ENCODE results near the gene TSPAN33. TPM values are rescaled to one million over a fixed set of nuclear protein-coding genes. Genes with fewer than 3 reads are reported as not detected.
A peak's percentile ranks its signal among the peaks of the same experiment; 100 is the strongest.

The TSPAN33 gene
- total and polyA plus RNA-seq, 2 experiments from 2014 or later, result 10.0 to 14.9 TPM

DNA sequence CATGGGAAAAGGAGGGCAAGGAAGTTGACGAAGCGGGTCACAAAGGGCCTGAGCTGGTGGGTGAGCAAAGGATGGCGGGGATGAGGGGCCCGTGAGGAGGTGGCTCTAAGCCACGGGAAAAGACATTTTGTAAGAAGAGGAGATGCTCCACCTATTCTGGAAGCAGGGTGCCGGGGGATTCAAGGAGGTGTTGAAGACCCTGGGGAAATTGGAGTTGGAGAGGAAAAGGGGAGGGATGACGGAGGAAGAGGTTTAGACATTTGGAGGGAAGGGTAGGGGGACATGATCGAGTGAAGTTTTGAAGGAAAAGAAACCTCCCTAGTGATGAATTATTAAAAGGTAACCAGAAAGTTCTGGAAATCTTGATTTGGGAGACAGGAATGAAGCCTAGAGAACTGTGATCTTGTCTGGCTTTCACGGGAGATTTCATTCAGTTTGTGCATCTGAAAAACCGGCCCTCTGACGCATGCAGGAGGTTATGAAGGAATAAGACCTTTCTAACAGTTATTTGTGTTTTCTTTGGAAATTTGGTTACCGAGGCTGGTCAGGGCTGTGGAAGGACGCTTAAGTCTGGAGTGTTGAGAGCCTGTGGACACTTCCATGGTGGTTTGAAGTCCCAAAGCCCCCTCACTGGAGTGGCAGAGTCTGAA lies 45.3 kb downstream of the TSPAN33 start:
- DNase-seq (ENCODE audit: low read depth in 1 of 2, low spot score in 1 of 2), result peak in 1 of 2 donors; percentile 22
- H3K4me1 ChIP-seq (ENCODE audit: low read depth), result peaks cover 33% of the 10 kb centered on the region
- H3K27ac ChIP-seq, result peak overlapping the region; percentile 95
- H3K9me3 ChIP-seq (ENCODE audit: low read depth), result no peaks in the 10 kb centered on the region
- no peaks in the 10 kb centered on the region for H3K27me3 ChIP-seq
- H3K36me3 ChIP-seq, result peaks cover 3% of the 10 kb centered on the region
- H3K4me3 ChIP-seq, result peak overlapping the region; percentile 67
- TF ChIP-seq, protein P1, sequence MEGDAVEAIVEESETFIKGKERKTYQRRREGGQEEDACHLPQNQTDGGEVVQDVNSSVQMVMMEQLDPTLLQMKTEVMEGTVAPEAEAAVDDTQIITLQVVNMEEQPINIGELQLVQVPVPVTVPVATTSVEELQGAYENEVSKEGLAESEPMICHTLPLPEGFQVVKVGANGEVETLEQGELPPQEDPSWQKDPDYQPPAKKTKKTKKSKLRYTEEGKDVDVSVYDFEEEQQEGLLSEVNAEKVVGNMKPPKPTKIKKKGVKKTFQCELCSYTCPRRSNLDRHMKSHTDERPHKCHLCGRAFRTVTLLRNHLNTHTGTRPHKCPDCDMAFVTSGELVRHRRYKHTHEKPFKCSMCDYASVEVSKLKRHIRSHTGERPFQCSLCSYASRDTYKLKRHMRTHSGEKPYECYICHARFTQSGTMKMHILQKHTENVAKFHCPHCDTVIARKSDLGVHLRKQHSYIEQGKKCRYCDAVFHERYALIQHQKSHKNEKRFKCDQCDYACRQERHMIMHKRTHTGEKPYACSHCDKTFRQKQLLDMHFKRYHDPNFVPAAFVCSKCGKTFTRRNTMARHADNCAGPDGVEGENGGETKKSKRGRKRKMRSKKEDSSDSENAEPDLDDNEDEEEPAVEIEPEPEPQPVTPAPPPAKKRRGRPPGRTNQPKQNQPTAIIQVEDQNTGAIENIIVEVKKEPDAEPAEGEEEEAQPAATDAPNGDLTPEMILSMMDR (IDR thresholded peaks at IDR 0.05; ENCODE audit: low read depth, low read length), result no peak

DNA sequence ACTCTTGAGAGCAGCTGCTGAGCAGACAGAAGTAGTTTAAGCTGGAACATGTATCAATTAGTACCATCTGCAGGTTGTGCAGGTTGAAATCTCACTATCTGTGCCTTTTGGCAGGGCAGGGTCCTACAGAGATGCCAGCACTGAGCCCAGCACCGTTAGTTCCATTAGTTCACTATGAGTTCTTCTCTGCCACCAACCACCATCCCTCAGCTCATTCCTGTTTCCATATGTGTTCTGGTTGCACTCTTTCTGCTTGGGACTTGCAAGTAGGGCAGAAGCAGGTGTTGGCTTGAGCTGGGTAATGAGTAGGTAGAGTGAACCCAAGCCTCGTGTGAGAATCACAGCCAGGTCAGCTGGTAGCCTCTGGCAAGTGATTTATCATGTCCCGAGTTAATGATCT lies 46.8 kb downstream of the TSPAN33 start:
- Histone ChIP-seq H3K4me3 (no peak overlapping the region), H3K36me3 (peaks cover 3% of the 10 kb centered on the region), H3K27me3 (no peaks in the 10 kb centered on the region), H3K4me1 (ENCODE audit: low read depth) (peaks cover 24% of the 10 kb centered on the region), H3K9me3 (ENCODE audit: low read depth) (no peaks in the 10 kb centered on the region), H3K27ac (no peak overlapping the region)
- TF ChIP-seq, protein P1 (IDR thresholded peaks at IDR 0.05; ENCODE audit: low read depth, low read length), result no peak
- no peak for DNase-seq (ENCODE audit: low read depth in 1 of 2, low spot score in 1 of 2)

DNA sequence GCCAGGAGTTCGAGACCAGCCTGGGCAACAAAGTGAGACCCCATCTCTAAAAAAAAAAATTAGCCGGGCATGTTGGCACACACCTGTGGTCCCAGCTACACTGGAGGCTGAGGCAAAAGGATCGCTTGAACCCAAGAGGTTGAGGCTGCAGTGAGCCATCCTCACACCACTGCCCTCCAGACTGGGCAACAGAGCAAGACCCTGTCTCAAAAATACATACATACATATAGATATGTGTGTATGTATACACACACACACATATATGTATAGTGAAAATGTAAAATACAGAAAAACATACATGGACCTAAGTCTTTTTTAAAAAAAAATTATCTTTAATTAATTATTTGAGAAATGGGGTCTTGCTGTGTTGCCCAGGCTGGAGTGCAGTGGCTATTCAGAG lies 49.4 kb downstream of the TSPAN33 start:
- no peaks in the 10 kb centered on the region for H3K9me3 ChIP-seq (ENCODE audit: low read depth)
- H3K4me1 ChIP-seq (ENCODE audit: low read depth), result peaks cover 13% of the 10 kb centered on the region
- peaks cover 5% of the 10 kb centered on the region for H3K36me3 ChIP-seq
- DNase-seq (ENCODE audit: low read depth in 1 of 2, low spot score in 1 of 2), result no peak
- no peak overlapping the region for H3K27ac ChIP-seq
- no peaks in the 10 kb centered on the region for H3K27me3 ChIP-seq
- TF ChIP-seq, protein P1 (IDR thresholded peaks at IDR 0.05; ENCODE audit: low read depth, low read length), result no peak
- H3K4me3 ChIP-seq, result no peak overlapping the region

DNA sequence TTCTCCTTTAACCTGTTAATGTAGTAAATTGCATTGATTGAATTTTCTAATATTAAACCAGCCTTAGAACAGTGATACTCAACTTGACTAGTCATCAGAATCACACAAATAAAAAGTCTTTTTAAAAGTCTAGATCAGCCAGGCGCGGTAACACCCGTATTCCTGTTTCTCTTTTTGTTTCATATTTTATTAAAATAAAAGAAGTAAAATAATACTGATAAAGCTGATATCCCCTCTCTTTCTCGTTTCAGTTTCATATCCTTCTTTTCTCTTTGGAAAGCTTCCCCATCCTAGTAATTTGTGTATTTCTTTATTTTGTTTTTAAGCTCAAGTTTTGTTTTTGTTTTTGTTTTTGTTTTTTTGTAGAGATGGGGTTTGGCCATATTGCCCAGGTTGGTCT lies 53.3 kb downstream of the TSPAN33 start:
- Histone ChIP-seq H3K27ac (no peak overlapping the region), H3K4me3 (no peak overlapping the region), H3K27me3 (no peaks in the 10 kb centered on the region), H3K4me1 (ENCODE audit: low read depth) (no peaks in the 10 kb centered on the region), H3K36me3 (peaks cover 3% of the 10 kb centered on the region), H3K9me3 (ENCODE audit: low read depth) (no peaks in the 10 kb centered on the region)
- DNase-seq (ENCODE audit: low read depth in 1 of 2, low spot score in 1 of 2), result no peak
- TF ChIP-seq, protein P1 (IDR thresholded peaks at IDR 0.05; ENCODE audit: low read depth, low read length), result no peak

DNA sequence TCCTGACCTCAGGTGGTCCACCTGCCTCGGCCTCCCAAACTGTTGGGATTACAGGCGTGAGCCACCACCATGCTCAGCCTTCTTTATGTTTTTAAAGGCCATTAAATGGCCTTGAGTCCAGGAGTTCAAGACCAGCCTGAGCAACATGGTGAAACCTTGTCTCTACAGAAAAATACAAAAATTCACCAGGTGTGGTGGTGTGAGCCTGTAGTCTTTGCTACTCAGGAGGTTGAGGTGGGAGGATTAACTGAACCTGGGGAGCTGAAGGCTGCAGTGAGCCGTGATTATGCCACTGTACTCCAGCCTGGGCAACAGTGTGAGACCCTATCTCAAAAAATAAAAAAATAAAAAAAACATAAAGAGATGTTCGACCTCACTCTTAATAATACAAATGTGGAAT lies 54.9 kb downstream of the TSPAN33 start:
- no peaks in the 10 kb centered on the region for H3K27me3 ChIP-seq
- H3K4me3 ChIP-seq, result no peak overlapping the region
- no peak overlapping the region for H3K27ac ChIP-seq
- no peaks in the 10 kb centered on the region for H3K4me1 ChIP-seq (ENCODE audit: low read depth)
- peaks cover 6% of the 10 kb centered on the region for H3K36me3 ChIP-seq
- no peaks in the 10 kb centered on the region for H3K9me3 ChIP-seq (ENCODE audit: low read depth)
- no peak for DNase-seq (ENCODE audit: low read depth in 1 of 2, low spot score in 1 of 2)
- TF ChIP-seq, protein P1 (IDR thresholded peaks at IDR 0.05; ENCODE audit: low read depth, low read length), result no peak

Data from cardiac muscle cell (in vitro differentiated cells and primary cell).